HG03108 (cell line): ENCODE data around the gene TBC1D22B.
"Not testable (repeated sequence)": the region's sequence is repeated elsewhere in the genome, so short reads cannot be mapped to it uniquely, and the experiment has no call there.

Experiments used
- ATAC-seq: cut with Tn5 transposase; IDR thresholded peaks from one replicate; pipeline ENCODE4 v1.9.1; 2021; ENCODE audit warnings: moderate library complexity; ENCODE audit not compliant: unreplicated experiment

The TBC1D22B gene

GRCh38 chr6:37302086-37302686 lies 44.6 kb downstream of the TBC1D22B start:
- no peak for ATAC-seq

- ATAC-seq: no peak
These were observed 45.6 kb downstream of the TBC1D22B start for GRCh38 chr6:37303091-37303660.

GRCh38 chr6:37303891-37304503 lies 46.4 kb downstream of the TBC1D22B start:
- ATAC-seq: no peak

GRCh38 chr6:37304766-37305165 lies 47.2 kb downstream of the TBC1D22B start:
- no peak for ATAC-seq

- no peak for ATAC-seq
These were observed 48.4 kb downstream of the TBC1D22B start for GRCh38 chr6:37305841-37306425.

- no peak for ATAC-seq
These were observed 49.2 kb downstream of the TBC1D22B start for GRCh38 chr6:37306624-37307222.

- not testable (repeated sequence) for ATAC-seq
These were observed 49.9 kb downstream of the TBC1D22B start for GRCh38 chr6:37307484-37307883.

GRCh38 chr6:37308069-37308815 lies 50.7 kb downstream of the TBC1D22B start:
- no peak for ATAC-seq

- ATAC-seq: no peak
These were observed 51.5 kb downstream of the TBC1D22B start for GRCh38 chr6:37309046-37309445.

GRCh38 chr6:37309692-37310091 lies 52.1 kb downstream of the TBC1D22B start:
- ATAC-seq: no peak

- ATAC-seq: no peak
These were observed 53.4 kb downstream of the TBC1D22B start for GRCh38 chr6:37310966-37311365.

GRCh38 chr6:37311741-37312473 lies 54.3 kb downstream of the TBC1D22B start:
- ATAC-seq: no peak

GRCh38 chr6:37313723-37314486 lies 56.3 kb downstream of the TBC1D22B start:
- no peak for ATAC-seq

GRCh38 chr6:37314487-37315156 lies 57.0 kb downstream of the TBC1D22B start:
- ATAC-seq: no peak

- no peak for ATAC-seq
These were observed 57.6 kb downstream of the TBC1D22B start for GRCh38 chr6:37315157-37315515.

GRCh38 chr6:37316071-37316470 lies 58.5 kb downstream of the TBC1D22B start:
- ATAC-seq: no peak

- ATAC-seq: no peak
These were observed 59.9 kb downstream of the TBC1D22B start for GRCh38 chr6:37317312-37318038.

GRCh38 chr6:37319156-37319555 lies 61.6 kb downstream of the TBC1D22B start:
- ATAC-seq: no peak
